CD14-positive monocyte (primary cell): Measurements from ENCODE around the gene CCR6. TPM values are rescaled to one million over a fixed set of nuclear protein-coding genes. Genes with fewer than 3 reads are reported as not detected.

Experiments
- DNase-seq, 3 donors: peaks; one replicate each; pipeline ENCODE4 v3.0.0-alpha.2; 2011 to 2022
- H2AFZ ChIP-seq: 2 replicates; pipeline ENCODE4 v1.6.0; 2012; ENCODE audit warnings: mild to moderate bottlenecking, low read depth, low read length, inconsistent platforms; ENCODE audit not compliant: insufficient read depth, poor library complexity, severe bottlenecking
- H3K27ac ChIP-seq, 2 donors: 1 replicate in 1 of 2; 2 replicates in 1 of 2; pipeline ENCODE4 v1.5.1; 2012 to 2013; ENCODE audit warnings: low read length in 2 of 2, control low read depth in 1 of 2, inconsistent platforms in 1 of 2, low read depth in 1 of 2, mild to moderate bottlenecking in 1 of 2
- H3K27me3 ChIP-seq, 2 donors: one replicate each; pipeline versions ENCODE4 v1.6.0 to v1.6.1; 2011 to 2013; ENCODE audit warnings: low read length in 2 of 2; ENCODE audit not compliant: control insufficient read depth in 2 of 2, insufficient read depth in 2 of 2
- H3K36me3 ChIP-seq, 2 donors: replicated peaks in 1 of 2; 1 replicate in 1 of 2; 2 replicates in 1 of 2; pipeline versions ENCODE4 v1.5.1 to v1.6.1; 2012 to 2013; ENCODE audit warnings: low read length in 2 of 2, control low read depth in 1 of 2, inconsistent platforms in 1 of 2, mild to moderate bottlenecking in 1 of 2; ENCODE audit not compliant: insufficient read depth in 2 of 2, control insufficient read depth in 1 of 2
- H3K4me1 ChIP-seq, 2 donors: 1 replicate in 1 of 2; 2 replicates in 1 of 2; pipeline versions ENCODE4 v1.5.1 to v1.6.1; 2012 to 2013; ENCODE audit warnings: low read length in 2 of 2, control low read depth in 1 of 2, inconsistent platforms in 1 of 2, mild to moderate bottlenecking in 1 of 2, moderate library complexity in 1 of 2; ENCODE audit not compliant: insufficient read depth in 2 of 2, control insufficient read depth in 1 of 2
- H3K4me2 ChIP-seq: replicated peaks from 2 replicates; pipeline ENCODE3; 2012; ENCODE audit warnings: low read length, moderate library complexity, mild to moderate bottlenecking; ENCODE audit not compliant: poor library complexity, severe bottlenecking; ENCODE audit errors: extremely low read depth
- H3K4me3 ChIP-seq, 3 experiments: fragments of 200-600 bp in 1 of 3; sonication (generic) in 1 of 3; replicated peaks in 1 of 3; 1 replicate in 2 of 3; 2 replicates in 1 of 3; pipeline ENCODE4 v1.5.1; 2011 to 2013; ENCODE audit warnings: low read length in 3 of 3, mild to moderate bottlenecking in 3 of 3, control low read depth in 2 of 3, low read depth in 2 of 3, inconsistent platforms in 1 of 3, moderate library complexity in 1 of 3
- H3K79me2 ChIP-seq: 2 replicates; pipeline ENCODE4 v1.6.0; 2012; ENCODE audit warnings: mild to moderate bottlenecking, control low read depth, inconsistent platforms, low read length, moderate library complexity; ENCODE audit not compliant: insufficient read depth
- H3K9ac ChIP-seq: 2 replicates; pipeline ENCODE4 v1.6.0; 2017; ENCODE audit warnings: low read length, mild to moderate bottlenecking; ENCODE audit not compliant: insufficient read depth, poor library complexity, severe bottlenecking
- H3K9me3 ChIP-seq, 2 donors: replicated peaks in 1 of 2; 1 replicate in 1 of 2; 2 replicates in 1 of 2; pipeline versions ENCODE4 v1.5.1 to v1.6.1; 2012 to 2013; ENCODE audit warnings: low read length in 2 of 2, control low read depth in 1 of 2; ENCODE audit not compliant: control insufficient read depth in 1 of 2, insufficient read depth in 1 of 2
- H4K20me1 ChIP-seq: 2 replicates; pipeline ENCODE4 v1.6.0; 2012; ENCODE audit warnings: mild to moderate bottlenecking, low read length, control low read depth, moderate library complexity; ENCODE audit not compliant: insufficient read depth
- H3K27ac Mint-ChIP-seq, 7 donors: one replicate each; pipeline ENCODE4 v1.8.0; 2020; ENCODE audit warnings: mild to moderate bottlenecking in 7 of 7, mixed read lengths in 7 of 7, moderate library complexity in 6 of 7, inconsistent platforms in 2 of 7
- H3K27me3 Mint-ChIP-seq, 3 donors: one replicate each; pipeline ENCODE4 v1.8.0; 2021 to 2022; ENCODE audit warnings: low read depth in 3 of 3, mild to moderate bottlenecking in 3 of 3, mixed read lengths in 3 of 3, moderate library complexity in 3 of 3, inconsistent platforms in 1 of 3
- H3K36me3 Mint-ChIP-seq, 2 donors: one replicate each; pipeline ENCODE4 v1.8.0; 2020; ENCODE audit warnings: mixed read lengths in 2 of 2, inconsistent platforms in 1 of 2, mild to moderate bottlenecking in 1 of 2
- H3K4me1 Mint-ChIP-seq: one replicate; pipeline ENCODE4 v1.8.0; 2020; ENCODE audit warnings: mild to moderate bottlenecking, mixed read lengths
- H3K4me3 Mint-ChIP-seq, 2 donors: one replicate each; pipeline ENCODE4 v1.8.0; 2020; ENCODE audit warnings: mild to moderate bottlenecking in 2 of 2, mixed read lengths in 2 of 2, moderate library complexity in 1 of 2
- H3K9me3 Mint-ChIP-seq, 7 donors: one replicate each; pipeline ENCODE4 v1.8.0; 2020 to 2022; ENCODE audit warnings: mixed read lengths in 7 of 7, mild to moderate bottlenecking in 6 of 7, moderate library complexity in 6 of 7, inconsistent platforms in 2 of 7
- CTCF ChIP-seq: fragments of 200-600 bp; IDR thresholded peaks from one replicate; pipeline ENCODE4 v1.8.0; 2022; ENCODE audit warnings: antibody characterized with exemption, mild to moderate bottlenecking
- WGBS: methylation state at CpG from one replicate; pipeline ENCODE4 v1.1.5; 2013; ENCODE audit warnings: missing lambda C conversion rate; ENCODE audit not compliant: insufficient coverage; 5-methylcytosine and 5-hydroxymethylcytosine counted together
- intact Hi-C, 2 donors: fragments of 100-400 bp; cut with micrococcal nuclease; formaldehyde crosslinking; loops; one replicate each; pipeline versions ENCODE4 v1.15.0 to v1.15.1; 2023
- polyA plus RNA-seq, 3 donors: library from polyadenylated mRNA; depleted of rRNA in 1 of 3; unstranded in 2 of 3; stranded (reverse) in 1 of 3; fragments of 300-500 nt in 2 of 3; fragments of >200 nt in 1 of 3; fragmentation: Illumina TruSeq in 2 of 3; gene quantifications; 1 replicate in 2 of 3; 2 replicates in 1 of 3; pipeline ENCODE4 v1.2.3, GENCODE V29; 2012 to 2021

CCR6 gene
- polyA plus RNA-seq, 3 donors, result 0.07 to 0.43 TPM; not detected in 1

GRCh38 chr6:167119670-167120582, 3.0 kb upstream of the CCR6 start:
- Histone ChIP-seq H2AFZ (no peak overlapping the region), H3K27ac (peak overlapping the region in 1 of 2 donors; percentile 2), H3K4me3 (no peak overlapping the region), H3K4me1 (peaks cover 8% of the 10 kb centered on the region in 2 donors), H4K20me1 (no peaks in the 10 kb centered on the region), H3K79me2 (no peaks in the 10 kb centered on the region), H3K4me2 (no peak overlapping the region), H3K36me3 (no peaks in the 10 kb centered on the region), H3K9ac (no peak overlapping the region), H3K9me3 (no peaks in the 10 kb centered on the region), H3K27me3 (no peaks in the 10 kb centered on the region)
- TF ChIP-seq CTCF, result no peak
- no peaks in the 10 kb centered on the region for H3K36me3 Mint-ChIP-seq
- intact Hi-C loops, result no loop called here
- H3K9me3 Mint-ChIP-seq, result peaks cover 0 to 3% (median 0%) of the 10 kb centered on the region in 7 donors
- H3K4me1 Mint-ChIP-seq, result peaks cover 11% of the 10 kb centered on the region
- H3K27me3 Mint-ChIP-seq, result no peaks in the 10 kb centered on the region
- no peak overlapping the region for H3K4me3 Mint-ChIP-seq
- 93% methylated on average over 2 of the region's 8 CpGs for WGBS
- H3K27ac Mint-ChIP-seq, result peak overlapping the region in 2 of 7 donors; percentile 2 to 29
- no peak for DNase-seq

- Histone ChIP-seq H3K4me2 (no peak overlapping the region), H3K4me3 (no peak overlapping the region)
Measured at GRCh38 chr6:167120583-167120903, 2.4 kb upstream of the CCR6 start.

More at GRCh38 chr6:167120583-167120903, 2.4 kb upstream of the CCR6 start:
- no peak overlapping the region for H3K27ac ChIP-seq
- Mint-ChIP-seq H3K4me3 (no peak overlapping the region), H3K4me1 (peaks cover 15% of the 10 kb centered on the region), H3K27ac (peak overlapping the region in 3 of 7 donors; percentile 2 to 70 (median 56)), H3K27me3 (no peaks in the 10 kb centered on the region), H3K9me3 (peaks cover 0 to 3% (median 0%) of the 10 kb centered on the region in 7 donors), H3K36me3 (no peaks in the 10 kb centered on the region)
- TF ChIP-seq CTCF, result no peak
- H3K79me2 ChIP-seq, result no peaks in the 10 kb centered on the region
- no CpG with 5 or more reads among the region's 1 CpG for WGBS
- no peaks in the 10 kb centered on the region for H3K36me3 ChIP-seq
- H3K27me3 ChIP-seq, result no peaks in the 10 kb centered on the region
- no peaks in the 10 kb centered on the region for H4K20me1 ChIP-seq
- H3K4me1 ChIP-seq, result peaks cover 11 to 12% of the 10 kb centered on the region in 2 donors
- DNase-seq, result no peak
- H3K9ac ChIP-seq, result no peak overlapping the region
- no peak overlapping the region for H2AFZ ChIP-seq
- H3K9me3 ChIP-seq, result no peaks in the 10 kb centered on the region
- intact Hi-C loops, result no loop called here
